IMR-90 (cell line): ENCODE results near the gene SCAMP1.

Experiments
- CEBPB ChIP-seq: IDR thresholded peaks from 2 replicates; pipeline ENCODE4 v1.6.1; 2012; ENCODE audit warnings: low read depth, low read length, improper control_type of control experiment
- CHD1 ChIP-seq: IDR thresholded peaks from 2 replicates; pipeline ENCODE4 v1.6.1; 2012; ENCODE audit warnings: low read depth, low read length, improper control_type of control experiment
- CTCF ChIP-seq: conservative IDR thresholded peaks from 2 replicates; pipeline ENCODE4 v1.5.1; 2012; ENCODE audit warnings: mild to moderate bottlenecking, low read depth, low read length, improper control_type of control experiment
- ELK1 ChIP-seq: fragments of 150-350 bp; IDR thresholded peaks from 2 replicates; pipeline ENCODE4 v1.6.1; 2016; ENCODE audit warnings: low read depth, mild to moderate bottlenecking, low read length, moderate library complexity, borderline replicate concordance
- FOS ChIP-seq: fragments of 150-350 bp; IDR thresholded peaks from 2 replicates; pipeline ENCODE4 v1.6.1; 2016; ENCODE audit warnings: low read depth, low read length
- POLR2A ChIP-seq: IDR thresholded peaks from 2 replicates; pipeline ENCODE4 v1.6.1; 2012; ENCODE audit warnings: mild to moderate bottlenecking, low read depth, low read length
- SMC3 ChIP-seq: fragments of 150-350 bp; IDR thresholded peaks from 2 replicates; pipeline ENCODE4 v1.6.1; 2016; ENCODE audit warnings: low read depth, mild to moderate bottlenecking, antibody characterized with exemption, low read length, moderate library complexity
- USF2 ChIP-seq: fragments of 150-350 bp; IDR thresholded peaks from 2 replicates; pipeline ENCODE4 v1.6.1; 2017; ENCODE audit warnings: mild to moderate bottlenecking, antibody characterized with exemption, low read length, low read depth

GRCh38 chr5:78364005-78364404 is 3.6 kb downstream of the SCAMP1 start:
- TF ChIP-seq CTCF (no peak), SMC3 (no peak), POLR2A (no peak), USF2 (no peak), CHD1 (no peak), FOS (no peak), ELK1 (no peak), CEBPB (no peak)
